ENCODE measurements around the gene SYPL2.

The SYPL2 gene

GRCh38 chr1:109499081-109499480, 32.7 kb downstream of the SYPL2 start:
- H3K36me3 Mint-ChIP-seq (ENCODE audit: insufficient read depth), result peaks cover 16% of the 10 kb centered on the region
- peak overlapping the region; percentile 75 for H3K4me3 Mint-ChIP-seq
- DNase-seq (ENCODE audit: low spot score in 2 of 2) (no peak), ATAC-seq (replicated peaks; ENCODE audit: extremely low read depth, poor library complexity, severe bottlenecking) (no peak)
- H3K4me1 Mint-ChIP-seq, result peaks cover 82% of the 10 kb centered on the region
- no peak overlapping the region for H3K27ac Mint-ChIP-seq (ENCODE audit: low read depth)
- no peaks in the 10 kb centered on the region for H3K27me3 Mint-ChIP-seq
- H3K9me3 Mint-ChIP-seq, result no peaks in the 10 kb centered on the region

DNA sequence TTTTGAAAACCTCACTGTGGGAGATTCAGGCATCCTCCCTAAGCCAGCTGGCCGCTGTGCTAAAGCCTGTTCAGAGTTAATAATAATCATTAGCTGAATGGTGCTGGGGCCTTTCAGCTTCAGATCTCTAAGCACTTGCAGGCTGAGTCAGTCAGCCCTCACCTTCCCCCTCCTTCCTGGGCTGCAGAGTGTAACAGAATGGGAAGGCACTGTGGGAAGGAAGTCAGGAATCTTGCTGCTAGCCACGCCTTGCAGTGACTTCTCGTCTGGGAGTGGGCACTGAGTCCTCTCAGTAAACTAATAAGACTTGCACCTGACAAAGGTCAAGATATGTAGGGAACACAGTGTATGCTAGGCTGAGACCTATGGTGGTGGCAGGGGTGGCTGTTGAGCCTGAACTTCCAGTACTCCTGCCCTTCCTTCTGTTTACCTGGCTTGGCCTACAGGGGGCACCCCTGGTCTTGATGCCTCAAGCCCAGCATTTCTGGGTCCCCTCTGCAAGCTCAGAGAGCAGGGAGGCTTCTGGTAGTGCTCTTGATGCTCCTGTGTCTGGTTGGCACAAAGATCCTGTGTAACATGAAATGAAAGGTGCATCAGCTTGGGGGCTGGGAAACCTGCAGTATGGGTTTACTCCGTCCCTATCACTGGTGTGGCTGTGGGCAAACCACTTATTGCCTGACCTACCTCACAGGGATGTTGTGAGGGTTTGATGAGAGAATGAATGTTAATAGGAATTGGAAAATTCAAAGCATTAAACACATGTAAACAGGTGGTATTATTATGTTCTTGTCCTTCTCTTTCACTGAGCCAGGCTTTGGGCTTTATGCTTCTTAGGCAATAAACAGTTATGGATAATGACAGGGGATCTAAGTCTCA, 33.6 kb downstream of the SYPL2 start:
- peak in 1 of 2 donors; percentile 28 for DNase-seq (ENCODE audit: low spot score in 2 of 2)
- H3K36me3 Mint-ChIP-seq (ENCODE audit: insufficient read depth), result peaks cover 12% of the 10 kb centered on the region
- ATAC-seq (replicated peaks; ENCODE audit: extremely low read depth, poor library complexity, severe bottlenecking), result no peak

GRCh38 chr1:109500941-109501381, 34.6 kb downstream of the SYPL2 start:
- ATAC-seq (replicated peaks; ENCODE audit: extremely low read depth, poor library complexity, severe bottlenecking), result no peak
- DNase-seq (ENCODE audit: low spot score in 2 of 2), result no peak
- Mint-ChIP-seq H3K36me3 (ENCODE audit: insufficient read depth) (peaks cover 15% of the 10 kb centered on the region), H3K4me3 (peak overlapping the region; percentile 75), H3K9me3 (no peaks in the 10 kb centered on the region), H3K4me1 (peaks cover 85% of the 10 kb centered on the region), H3K27me3 (no peaks in the 10 kb centered on the region), H3K27ac (ENCODE audit: low read depth) (peak overlapping the region; percentile 90)

More for the DNA sequence above, 33.6 kb downstream of the SYPL2 start:
- no peak overlapping the region for H3K27ac Mint-ChIP-seq (ENCODE audit: low read depth)
- H3K9me3 Mint-ChIP-seq, result no peaks in the 10 kb centered on the region
- H3K4me1 Mint-ChIP-seq, result peaks cover 85% of the 10 kb centered on the region
- H3K27me3 Mint-ChIP-seq, result no peaks in the 10 kb centered on the region
- peak overlapping the region; percentile 75 for H3K4me3 Mint-ChIP-seq

- Mint-ChIP-seq H3K27me3 (no peaks in the 10 kb centered on the region), H3K27ac (ENCODE audit: low read depth) (peak overlapping the region; percentile 90), H3K9me3 (no peaks in the 10 kb centered on the region), H3K36me3 (ENCODE audit: insufficient read depth) (peaks cover 10% of the 10 kb centered on the region), H3K4me1 (peaks cover 82% of the 10 kb centered on the region), H3K4me3 (peak overlapping the region; percentile 75)
- ATAC-seq (replicated peaks; ENCODE audit: extremely low read depth, poor library complexity, severe bottlenecking) (peak; percentile 3), DNase-seq (ENCODE audit: low spot score in 2 of 2) (no peak)
These were observed 35.5 kb downstream of the SYPL2 start for GRCh38 chr1:109501644-109502363.

DNA sequence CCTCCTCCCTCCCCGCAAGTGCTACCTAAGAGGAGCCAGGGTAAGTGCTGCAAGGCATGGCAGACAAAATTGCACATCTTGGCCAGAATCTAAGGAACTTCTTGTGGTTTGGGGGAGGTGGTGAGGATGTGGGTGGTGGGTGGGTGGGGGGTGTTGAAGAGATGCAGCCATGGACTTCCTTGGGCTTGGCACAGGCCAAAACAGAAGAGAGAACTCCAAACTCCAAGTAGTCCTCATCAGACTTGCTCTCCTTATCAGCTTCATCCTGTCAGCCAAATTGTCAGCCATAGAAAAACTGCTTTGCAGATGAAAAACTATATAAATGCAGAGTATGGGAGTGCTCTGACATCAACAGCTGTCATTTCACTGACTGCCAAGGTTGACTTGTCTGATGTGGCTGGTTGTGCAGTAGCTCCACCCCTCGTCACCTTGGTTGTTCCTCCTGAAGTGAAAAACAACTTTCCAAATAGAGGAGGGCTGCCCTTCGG, 36.1 kb downstream of the SYPL2 start:
- ATAC-seq (replicated peaks; ENCODE audit: extremely low read depth, poor library complexity, severe bottlenecking) (peak; percentile 95), DNase-seq (ENCODE audit: low spot score in 2 of 2) (peak in 1 of 2 donors; percentile 52)
- peak overlapping the region; percentile 90 for H3K27ac Mint-ChIP-seq (ENCODE audit: low read depth)
- H3K36me3 Mint-ChIP-seq (ENCODE audit: insufficient read depth), result peaks cover 9% of the 10 kb centered on the region
- peak overlapping the region; percentile 75 for H3K4me3 Mint-ChIP-seq
- H3K9me3 Mint-ChIP-seq, result no peaks in the 10 kb centered on the region
- H3K27me3 Mint-ChIP-seq, result no peaks in the 10 kb centered on the region
- H3K4me1 Mint-ChIP-seq, result peaks cover 87% of the 10 kb centered on the region

DNA sequence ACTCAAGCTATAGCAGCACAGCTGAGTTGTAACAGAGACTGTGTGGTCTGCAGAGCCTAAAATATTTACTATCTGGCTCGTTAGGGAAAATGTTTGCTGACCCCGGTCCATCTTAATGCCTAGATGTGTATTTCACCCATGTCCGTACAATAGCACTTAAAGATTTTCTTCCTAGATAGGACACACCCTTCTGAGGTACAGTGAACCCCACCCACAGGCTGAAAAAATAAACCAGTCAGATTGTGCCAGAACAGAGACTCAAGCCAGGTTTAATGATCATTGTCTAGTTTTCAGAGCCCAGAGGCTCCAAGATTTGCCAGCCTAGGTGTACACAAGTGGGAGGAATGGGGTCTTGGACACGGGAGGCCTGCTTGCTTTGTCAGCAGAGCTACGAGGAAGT, 37.6 kb downstream of the SYPL2 start:
- no peaks in the 10 kb centered on the region for H3K27me3 Mint-ChIP-seq
- peak overlapping the region; percentile 62 for H3K27ac Mint-ChIP-seq (ENCODE audit: low read depth)
- H3K4me1 Mint-ChIP-seq, result peaks cover 87% of the 10 kb centered on the region
- DNase-seq (ENCODE audit: low spot score in 2 of 2), result no peak
- no peaks in the 10 kb centered on the region for H3K9me3 Mint-ChIP-seq
- ATAC-seq (replicated peaks; ENCODE audit: extremely low read depth, poor library complexity, severe bottlenecking), result no peak
- peaks cover 9% of the 10 kb centered on the region for H3K36me3 Mint-ChIP-seq (ENCODE audit: insufficient read depth)
- peak overlapping the region; percentile 69 for H3K4me3 Mint-ChIP-seq

DNA sequence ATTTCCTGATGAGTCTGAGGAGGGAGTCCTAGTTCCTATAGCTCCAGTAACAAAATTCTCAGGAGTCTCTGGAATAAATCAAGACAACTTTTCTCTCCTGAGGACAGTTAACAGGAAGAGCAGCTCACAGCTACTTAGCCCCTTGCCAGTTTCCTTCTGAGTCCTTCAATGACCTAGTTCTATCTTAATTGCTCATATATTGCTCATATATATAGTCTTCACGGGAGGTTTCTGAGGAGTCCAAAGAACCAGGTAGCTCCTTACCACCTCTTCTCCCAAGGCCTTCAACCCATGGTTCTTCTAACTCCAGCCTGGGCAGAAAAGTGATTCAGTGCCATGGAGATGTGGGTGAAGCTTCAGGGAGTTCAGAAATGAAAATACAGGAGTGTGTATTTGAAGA, 38.6 kb downstream of the SYPL2 start:
- ATAC-seq (replicated peaks; ENCODE audit: extremely low read depth, poor library complexity, severe bottlenecking) (no peak), DNase-seq (ENCODE audit: low spot score in 2 of 2) (no peak)
- peaks cover 11% of the 10 kb centered on the region for H3K36me3 Mint-ChIP-seq (ENCODE audit: insufficient read depth)
- H3K27me3 Mint-ChIP-seq, result no peaks in the 10 kb centered on the region
- peaks cover 83% of the 10 kb centered on the region for H3K4me1 Mint-ChIP-seq
- H3K9me3 Mint-ChIP-seq, result no peaks in the 10 kb centered on the region
- no peak overlapping the region for H3K27ac Mint-ChIP-seq (ENCODE audit: low read depth)
- H3K4me3 Mint-ChIP-seq, result peak overlapping the region; percentile 69

GRCh38 chr1:109508001-109508872, 41.9 kb downstream of the SYPL2 start:
- Mint-ChIP-seq H3K4me3 (peak overlapping the region; percentile 93), H3K27me3 (no peaks in the 10 kb centered on the region), H3K36me3 (ENCODE audit: insufficient read depth) (peaks cover 11% of the 10 kb centered on the region), H3K27ac (ENCODE audit: low read depth) (peak overlapping the region; percentile 94), H3K9me3 (no peaks in the 10 kb centered on the region), H3K4me1 (peaks cover 65% of the 10 kb centered on the region)
- DNase-seq (ENCODE audit: low spot score in 2 of 2) (no peak), ATAC-seq (replicated peaks; ENCODE audit: extremely low read depth, poor library complexity, severe bottlenecking) (no peak)

DNA sequence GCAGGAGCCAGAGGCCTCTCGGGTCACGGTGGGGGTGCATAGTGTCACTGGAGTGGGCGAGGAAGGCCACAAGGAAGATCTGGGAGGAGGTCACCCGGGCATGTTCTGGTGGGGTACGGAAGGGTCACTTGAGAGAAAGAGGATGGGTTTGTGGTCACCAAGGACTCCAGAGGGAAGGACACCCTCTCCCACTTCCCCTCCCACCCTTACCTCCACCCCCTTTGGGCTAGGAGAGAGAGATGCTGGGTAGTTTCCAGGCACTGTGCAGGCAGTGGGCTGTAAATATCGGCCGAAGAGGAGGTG, 42.5 kb downstream of the SYPL2 start:
- no peak for ATAC-seq (replicated peaks; ENCODE audit: extremely low read depth, poor library complexity, severe bottlenecking)
- peaks cover 64% of the 10 kb centered on the region for H3K4me1 Mint-ChIP-seq

DNA sequence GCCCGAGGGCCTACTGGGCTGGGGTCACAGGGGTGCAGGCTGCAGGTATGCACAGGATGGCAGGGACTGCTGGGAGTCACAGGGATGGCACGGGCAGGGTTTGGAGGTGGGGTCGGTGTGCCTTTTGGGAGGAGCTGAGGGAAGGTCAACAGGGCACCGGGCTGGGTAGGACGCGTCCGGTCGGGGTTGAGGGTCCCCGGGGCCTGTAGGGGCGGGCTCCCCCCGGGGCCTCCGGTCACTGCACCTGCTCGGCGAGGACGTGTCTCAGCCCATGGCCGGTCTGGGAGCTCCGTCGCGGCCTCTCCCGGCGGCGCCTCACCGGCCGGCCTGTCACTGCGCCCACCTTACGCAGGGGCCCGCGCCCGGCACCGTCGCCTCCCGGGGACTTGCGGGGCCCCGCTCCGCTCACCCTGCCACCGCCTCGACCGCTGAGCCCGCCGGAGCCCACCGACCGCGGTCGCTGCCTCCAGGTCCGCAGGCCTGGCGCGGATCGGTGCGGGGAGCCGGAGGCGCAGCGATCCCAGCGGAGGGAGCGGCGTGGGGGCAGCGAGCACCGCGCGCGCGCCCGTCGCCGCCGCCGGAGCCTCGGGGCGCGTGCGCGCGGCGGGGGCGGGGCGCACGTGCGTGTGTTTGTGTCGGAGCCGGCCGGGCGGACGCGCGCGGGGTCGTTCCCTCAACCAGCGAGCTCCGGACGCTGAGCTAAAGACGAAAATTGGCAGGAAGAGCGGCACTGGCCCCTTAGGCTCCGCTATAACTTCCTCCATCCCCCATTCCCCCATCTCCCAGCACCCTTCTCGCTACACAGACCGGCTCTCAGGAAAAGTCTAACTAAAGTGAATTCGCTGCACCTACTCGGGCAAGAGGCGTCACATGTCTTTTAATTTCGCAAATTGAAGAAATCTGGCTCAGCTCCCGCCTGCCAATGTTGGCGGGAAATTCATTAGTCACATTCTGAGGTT, 43.1 kb downstream of the SYPL2 start, which contains the start of gene AMIGO1:
Gene AMIGO1, minus strand, starts transcription at position 552 of the 959 bp plus-strand sequence. CDS start 815 bp downstream, outside the sequence.
- Mint-ChIP-seq H3K4me1 (peaks cover 58% of the 10 kb centered on the region), H3K4me3 (peak within 1 kb of the TSS; percentile 93), H3K36me3 (ENCODE audit: insufficient read depth) (peaks cover 11% of the 10 kb centered on the region), H3K27me3 (no peaks in the 10 kb centered on the region), H3K27ac (ENCODE audit: low read depth) (peak within 1 kb of the TSS; percentile 94), H3K9me3 (no peaks in the 10 kb centered on the region)
- DNase-seq (ENCODE audit: low spot score in 2 of 2) (peak in 1 of 2 donors; percentile 23), ATAC-seq (replicated peaks; ENCODE audit: extremely low read depth, poor library complexity, severe bottlenecking) (peak; percentile 76)

More for the DNA sequence above, 42.5 kb downstream of the SYPL2 start:
- H3K36me3 Mint-ChIP-seq (ENCODE audit: insufficient read depth), result peaks cover 11% of the 10 kb centered on the region
- H3K9me3 Mint-ChIP-seq, result no peaks in the 10 kb centered on the region
- H3K4me3 Mint-ChIP-seq, result peak overlapping the region; percentile 93
- H3K27me3 Mint-ChIP-seq, result no peaks in the 10 kb centered on the region
- DNase-seq (ENCODE audit: low spot score in 2 of 2), result no peak
- H3K27ac Mint-ChIP-seq (ENCODE audit: low read depth), result peak overlapping the region; percentile 94

DNA sequence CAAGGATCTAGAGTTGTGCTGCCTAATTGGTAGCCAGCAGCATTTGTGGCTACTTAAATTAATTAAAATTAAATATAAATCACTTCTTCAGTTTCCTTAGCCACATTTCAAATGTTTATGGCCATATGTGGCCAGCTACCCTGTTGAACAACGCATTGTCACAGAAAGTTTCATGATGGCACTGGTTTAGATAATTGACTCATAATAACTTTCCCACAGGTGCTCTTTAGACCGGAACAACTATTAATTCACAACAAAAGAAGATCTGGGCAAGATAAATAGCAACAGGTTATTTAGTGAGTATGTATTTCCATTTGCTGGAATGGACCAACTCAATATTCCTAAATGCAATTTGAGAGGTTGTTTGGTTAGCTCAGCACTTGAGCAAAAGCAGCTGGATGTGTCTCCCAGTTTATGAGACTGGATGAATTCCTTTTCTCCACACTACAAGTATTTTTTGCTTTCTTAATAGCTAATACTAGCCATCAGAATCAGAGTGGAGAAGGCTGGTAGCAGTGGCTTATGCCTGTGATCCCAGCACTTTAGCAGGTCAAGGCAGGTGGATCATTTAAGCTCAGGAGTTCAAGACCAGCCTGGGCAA, 46.9 kb downstream of the SYPL2 start:
- no peak overlapping the region for H3K27ac Mint-ChIP-seq (ENCODE audit: low read depth)
- no peak overlapping the region for H3K4me3 Mint-ChIP-seq
- ATAC-seq (replicated peaks; ENCODE audit: extremely low read depth, poor library complexity, severe bottlenecking) (no peak), DNase-seq (ENCODE audit: low spot score in 2 of 2) (no peak)
- no peaks in the 10 kb centered on the region for H3K9me3 Mint-ChIP-seq
- peaks cover 24% of the 10 kb centered on the region for H3K4me1 Mint-ChIP-seq
- peaks cover 8% of the 10 kb centered on the region for H3K36me3 Mint-ChIP-seq (ENCODE audit: insufficient read depth)
- no peaks in the 10 kb centered on the region for H3K27me3 Mint-ChIP-seq

Data from central memory CD8-positive, alpha-beta T cell (primary cell).